ENCODE results near the gene ANAPC2. TPM values are rescaled to one million over a fixed set of nuclear protein-coding genes. Genes with fewer than 3 reads are reported as not detected.

Gene ANAPC2
- total and polyA plus RNA-seq, 9 donors = 8.0 to 61.5 (median 50.6) TPM

- WGBS, 3 donors = 55 to 64% (median 57%) methylated on average over 13 to 14 of the region's 14 CpGs
- H3K36me3 ChIP-seq = no peaks in the 10 kb centered on the region
- peaks cover 12% of the 10 kb centered on the region for H3K27me3 ChIP-seq
- H3K27ac ChIP-seq = no peak within 1 kb of the TSS
- no peaks in the 10 kb centered on the region for H3K9me3 ChIP-seq
- intact Hi-C loops (cut with DNase I) = loop anchor here in 1 of 4 donors (10.0 kb wide), 1 partner anchor 116 kb away; the partner anchor contains the start of gene DPP7
- no peak within 1 kb of the TSS for H3K4me3 ChIP-seq
- TF ChIP-seq POLR2A (IDR thresholded peaks at IDR 0.05) (no peak), EP300 (IDR thresholded peaks at IDR 0.05) (no peak), CTCF (IDR thresholded peaks at IDR 0.05) (no peak)
- no peak for DNase-seq
- peaks cover 1% of the 10 kb centered on the region for H3K4me1 ChIP-seq (ENCODE audit: insufficient read depth)
Observed at GRCh38 chr9:137230705-137231371, 42.5 kb upstream of the ANAPC2 start, which contains the start of gene SLC34A3. TSS of gene SLC34A3 (plus strand) at chr9:137230901. CDS start at chr9:137231703, 802 bp downstream.

DNA sequence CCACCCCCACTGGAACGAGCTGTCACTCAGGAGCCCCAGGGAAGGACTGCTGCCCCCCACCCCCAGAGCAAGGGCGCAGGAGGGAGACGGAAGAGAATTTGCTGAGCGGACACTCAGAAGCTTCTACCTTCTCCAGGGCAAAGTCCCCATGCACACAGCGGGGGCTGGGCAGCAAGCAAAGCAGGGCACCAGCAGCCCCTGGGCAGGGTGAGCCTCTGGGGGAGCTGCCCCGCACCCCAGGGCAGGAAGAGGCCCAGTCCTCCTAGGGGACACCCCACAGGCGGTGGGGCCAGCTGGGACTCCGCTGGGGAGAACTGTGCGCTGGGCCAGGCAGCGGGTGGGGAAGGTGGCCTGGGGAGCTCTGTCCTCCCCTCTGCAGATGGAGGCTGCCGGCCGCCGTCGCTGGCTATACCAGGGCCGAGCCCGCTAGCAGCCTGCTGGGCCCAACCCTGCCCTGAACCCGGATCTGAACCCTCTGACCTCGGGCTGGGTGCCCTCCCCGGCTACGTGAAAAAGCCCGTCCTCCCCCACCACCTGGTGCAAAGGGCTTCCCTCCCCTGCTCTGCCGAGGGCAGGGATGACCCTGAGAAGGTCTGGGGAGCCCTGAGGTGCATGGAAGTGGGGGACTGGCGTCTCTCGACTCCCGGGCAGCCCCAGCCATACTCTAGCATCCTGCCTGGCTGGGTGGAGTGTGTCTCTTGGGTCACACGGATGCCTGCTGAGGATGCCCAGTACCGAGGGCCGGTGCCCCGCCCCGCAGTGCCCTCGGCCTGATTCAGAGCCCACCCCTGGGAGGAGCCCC lies 41.7 kb upstream of the ANAPC2 start:
- H3K9me3 ChIP-seq = no peaks in the 10 kb centered on the region
- H3K27me3 ChIP-seq = peaks cover 12% of the 10 kb centered on the region
- intact Hi-C loops (cut with DNase I) = loop anchor here (5.0 to 10.0 kb wide), 4 partner anchors 103 to 445 kb away; partner anchors contain the start of gene DPP7 (in 1 of the 4)
- H3K4me3 ChIP-seq = no peak overlapping the region
- H3K36me3 ChIP-seq = no peaks in the 10 kb centered on the region
- 40 to 48% (median 44%) methylated on average over 16 to 31 of the region's 31 CpGs for WGBS, 3 donors
- H3K27ac ChIP-seq = no peak overlapping the region
- DNase-seq = no peak
- H3K4me1 ChIP-seq (ENCODE audit: insufficient read depth) = no peaks in the 10 kb centered on the region
- TF ChIP-seq POLR2A (IDR thresholded peaks at IDR 0.05) = no peak
- no peak for TF ChIP-seq EP300 (IDR thresholded peaks at IDR 0.05)
- no peak for TF ChIP-seq CTCF (IDR thresholded peaks at IDR 0.05)

DNA sequence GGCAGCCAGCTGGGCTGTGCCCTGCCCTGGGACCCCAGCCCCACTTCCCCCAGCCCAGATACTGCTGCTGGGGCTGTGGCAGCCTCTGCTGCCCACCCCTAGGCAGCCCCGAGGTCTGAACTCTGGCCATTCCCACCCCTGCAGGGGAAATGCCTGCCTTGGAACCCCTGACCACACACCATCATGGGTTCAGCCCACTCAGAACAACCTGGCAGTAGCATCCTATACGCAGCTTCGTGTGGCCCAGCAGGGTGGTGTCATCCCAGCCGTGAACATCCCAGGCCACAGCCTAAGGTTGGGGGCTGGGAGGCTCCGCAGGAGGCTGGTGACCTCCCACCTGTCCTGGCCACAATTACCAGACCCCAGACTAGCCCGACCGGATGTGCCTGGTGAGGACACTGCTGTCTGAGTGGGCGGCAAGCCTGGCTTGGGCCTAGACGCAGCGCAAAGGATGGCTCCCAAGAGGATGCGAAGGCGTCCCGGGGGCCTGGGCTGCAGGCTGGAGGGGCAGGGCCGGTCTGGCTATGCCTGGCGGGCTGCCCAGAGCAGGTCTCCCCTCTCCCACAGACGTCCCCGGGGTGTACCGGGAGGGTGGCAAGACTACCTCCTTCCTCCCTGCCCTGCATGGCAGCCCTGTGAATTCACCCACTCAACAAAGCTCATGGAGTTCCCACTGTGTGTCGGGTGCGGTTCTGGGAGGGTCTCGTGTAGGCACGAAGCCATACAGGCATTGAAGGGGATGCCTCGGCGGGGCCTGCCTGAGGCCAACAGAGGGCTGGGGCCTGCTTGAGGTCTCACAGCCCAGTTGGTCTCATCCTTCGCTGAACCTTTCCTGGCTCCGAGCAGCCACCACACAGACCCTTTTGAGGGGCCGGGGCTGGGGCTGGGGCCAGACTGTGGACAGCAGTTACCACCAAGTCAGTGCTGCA lies 40.9 kb upstream of the ANAPC2 start:
- no peaks in the 10 kb centered on the region for H3K9me3 ChIP-seq
- no peaks in the 10 kb centered on the region for H3K36me3 ChIP-seq
- WGBS, 3 donors = 33 to 39% (median 35%) methylated on average over 27 of the region's 27 CpGs
- intact Hi-C loops (cut with DNase I) = loop anchor here in 3 of 4 donors (5.0 to 10.0 kb wide), 3 partner anchors 102 to 444 kb away; no protein-coding TSS in a partner anchor
- H3K27ac ChIP-seq = no peak overlapping the region
- H3K4me1 ChIP-seq (ENCODE audit: insufficient read depth) = no peaks in the 10 kb centered on the region
- DNase-seq = no peak
- peaks cover 12% of the 10 kb centered on the region for H3K27me3 ChIP-seq
- no peak overlapping the region for H3K4me3 ChIP-seq
- TF ChIP-seq POLR2A (IDR thresholded peaks at IDR 0.05) (no peak), CTCF (IDR thresholded peaks at IDR 0.05) (no peak), EP300 (IDR thresholded peaks at IDR 0.05) (no peak)

Measured in ovary (tissue), 9 donors.